K562 (cell line): ENCODE measurements around the gene ATP6V0A1. TPM values are rescaled to one million over a fixed set of nuclear protein-coding genes. Genes with fewer than 3 reads are reported as not detected.

Experiments used
- ARID1B ChIP-seq: fragments of 450-650 bp; IDR thresholded peaks from 2 replicates; pipeline ENCODE4 v1.6.1; 2016; ENCODE audit warnings: antibody characterized with exemption, mild to moderate bottlenecking, inconsistent platforms
- BRF2 ChIP-seq: IDR thresholded peaks from 3 replicates; pipeline ENCODE4 v1.6.1; 2011; ENCODE audit warnings: borderline replicate concordance, mild to moderate bottlenecking; ENCODE audit not compliant: insufficient read length, insufficient read depth
- CREM ChIP-seq: IDR thresholded peaks from 2 replicates; pipeline ENCODE4 v1.6.1; 2014; ENCODE audit warnings: antibody characterized with exemption, low read depth
- GTF2F1 ChIP-seq: IDR thresholded peaks from 2 replicates; pipeline ENCODE4 v1.6.1; 2011; ENCODE audit warnings: low read depth, low read length, improper control_type of control experiment
- HDAC6 ChIP-seq: IDR thresholded peaks from 2 replicates; pipeline ENCODE4 v1.6.1; 2012; ENCODE audit warnings: low read depth, mild to moderate bottlenecking, control low read depth, inconsistent platforms, low read length, moderate library complexity
- HNRNPL ChIP-seq: fragments of 200-400 bp; formaldehyde crosslinking; IDR thresholded peaks from 2 replicates; pipeline ENCODE4 v1.6.1; 2017; ENCODE audit warnings: low read depth, mild to moderate bottlenecking, low read length
- HNRNPLL ChIP-seq: fragments of 200-400 bp; formaldehyde crosslinking; IDR thresholded peaks from 2 replicates; pipeline ENCODE4 v1.6.1; 2017; ENCODE audit warnings: low read length, low read depth, mild to moderate bottlenecking; ENCODE audit not compliant: poor library complexity, severe bottlenecking
- MNT ChIP-seq, 2 experiments: fragments of 450-650 bp; conservative IDR thresholded peaks; 2 replicates each; pipeline ENCODE4 v1.6.1; 2017; ENCODE audit warnings: mild to moderate bottlenecking in 2 of 2, moderate library complexity in 2 of 2
- NFE2L1 ChIP-seq: fragments of 450-650 bp; IDR thresholded peaks from 2 replicates; pipeline ENCODE4 v1.6.1; 2016; ENCODE audit warnings: missing genetic modification characterization, low read depth, mild to moderate bottlenecking, missing compliant biosample characterization, moderate library complexity, borderline replicate concordance
- POLR2G ChIP-seq: fragments of 200-400 bp; formaldehyde crosslinking; IDR thresholded peaks from 2 replicates; pipeline ENCODE4 v1.6.1; 2017; ENCODE audit warnings: low read depth, mild to moderate bottlenecking, antibody characterized with exemption, low read length, moderate library complexity
- RB1 ChIP-seq: fragments of 450-650 bp; IDR thresholded peaks from 2 replicates; pipeline ENCODE4 v1.6.1; 2017; ENCODE audit warnings: low read depth, mild to moderate bottlenecking
- RBFOX2 ChIP-seq: fragments of 200-400 bp; formaldehyde crosslinking; IDR thresholded peaks from 2 replicates; pipeline ENCODE4 v1.6.1; 2017; ENCODE audit warnings: low read depth, mild to moderate bottlenecking, low read length, moderate library complexity
- TFAP4 ChIP-seq: sonication (generic); formaldehyde crosslinking; IDR thresholded peaks from 2 replicates; pipeline ENCODE4 v1.8.0; 2022; ENCODE audit warnings: missing genetic modification reagents, mild to moderate bottlenecking, moderate library complexity, borderline replicate concordance
- VEZF1 ChIP-seq: fragments of 200-800 bp; sonication (Bioruptor generic); IDR thresholded peaks from 2 replicates; pipeline ENCODE4 v1.6.1; 2017; ENCODE audit warnings: missing genetic modification characterization, missing compliant biosample characterization
- ZBED1 ChIP-seq: IDR thresholded peaks from 2 replicates; pipeline ENCODE4 v1.6.1; 2014
- ZNF518B ChIP-seq: fragments of 250-450 bp; sonication (Bioruptor Pico); IDR thresholded peaks from 2 replicates; pipeline ENCODE4 v1.5.0; 2021; ENCODE audit warnings: mild to moderate bottlenecking, moderate library complexity
- ZNF561 ChIP-seq: fragments of 450-650 bp; formaldehyde crosslinking; conservative IDR thresholded peaks from 2 replicates; pipeline ENCODE4 v1.4.0; 2020; ENCODE audit warnings: mild to moderate bottlenecking, moderate library complexity
- polyA plus RNA-seq, 8 experiments: library from polyadenylated mRNA; depleted of rRNA in 4 of 8; stranded (reverse) in 5 of 8; unstranded in 3 of 8; fragments of >200 nt; fragmentation: Nextera tagmentation in 2 of 8; fragmentation: Illumina TruSeq in 1 of 8; extraction: Ambion mirVana in 2 of 8; extraction: Trizol in 1 of 8; gene quantifications; 2 replicates each; pipeline versions ENCODE4 v1.2.1 to v1.2.3, GENCODE V29; 2011 to 2014; ENCODE audit warnings: inconsistent platforms in 1 of 8, missing spikeins in 1 of 8
- total RNA-seq, 7 experiments: library from RNA; depleted of rRNA in 6 of 7; stranded (reverse); fragments of >200 nt in 6 of 7; fragmentation: Illumina TruSeq in 2 of 7; extraction: Trizol in 2 of 7; gene quantifications; 2 replicates each; pipeline versions ENCODE4 v1.2.1 to v1.2.3, GENCODE V29; 2011 to 2021; ENCODE audit warnings: low replicate concordance in 1 of 7

Gene ATP6V0A1
- total and polyA plus RNA-seq, 9 of the 15 experiments (the other 6 are each of a cell fraction or from before 2014, with no cell fraction given), result 11.8 to 158 (median 75.5) TPM

- TF ChIP-seq ZNF518B (no peak), NFE2L1 (tag) (no peak), RBFOX2 (peak; percentile 70), ZNF561 (no peak), HNRNPLL (peak; percentile 48), ARID1B (0 out of 2 replicates have a peak, but pooled peaks have one; percentile 30), ZBED1 (no peak), POLR2G (peak; percentile 67), HNRNPL (peak; percentile 50; the same call in 1 of the 2 replicates), TFAP4 (CRISPR knock-in tag) (peak; percentile 17; the same call in 1 of the 2 replicates), GTF2F1 (no peak), RB1 (no peak), BRF2 (no peak), HDAC6 (no peak), VEZF1 (CRISPR knock-in tag) (peak; percentile 69), MNT (conservative IDR thresholded peaks at IDR 0.05) (peak in 1 of 2 experiments; percentile 18; a peak in 1 of 4 replicates), CREM (peak; percentile 18; the same call in 1 of the 2 replicates)
These were observed 37.0 kb upstream of the ATP6V0A1 start (continued) for GRCh38 chr17:42421507-42422338.
